NCI-H226 (cell line): Measurements from ENCODE around the gene VHLL.

Source experiments
- DNase-seq: peaks from one replicate; pipeline ENCODE4 v3.0.0-alpha.2; 2015

VHLL gene

DNA sequence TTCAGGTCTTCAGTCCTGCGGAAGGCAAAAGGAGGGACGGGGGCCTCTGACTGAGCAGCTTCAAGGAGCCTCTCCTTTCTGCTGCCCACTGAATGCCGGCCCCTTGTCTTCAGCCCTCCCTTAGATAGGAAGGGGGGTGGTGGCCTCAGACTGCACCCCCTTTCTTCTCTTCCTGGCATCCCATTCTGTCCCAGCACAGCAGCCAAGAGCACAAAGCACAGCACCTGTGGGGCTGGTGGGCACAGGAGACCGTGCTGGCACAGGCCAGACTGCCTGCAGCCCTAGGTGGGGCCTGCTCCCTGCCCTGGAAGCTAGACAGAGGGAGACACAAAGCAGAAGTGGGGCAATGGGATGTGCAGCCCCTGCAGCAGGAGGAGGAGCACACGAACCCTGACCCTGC, 49.5 kb downstream of the VHLL start:
- no peak for DNase-seq
